ENCODE results near the gene ADAMTS17.

Gene ADAMTS17

DNA sequence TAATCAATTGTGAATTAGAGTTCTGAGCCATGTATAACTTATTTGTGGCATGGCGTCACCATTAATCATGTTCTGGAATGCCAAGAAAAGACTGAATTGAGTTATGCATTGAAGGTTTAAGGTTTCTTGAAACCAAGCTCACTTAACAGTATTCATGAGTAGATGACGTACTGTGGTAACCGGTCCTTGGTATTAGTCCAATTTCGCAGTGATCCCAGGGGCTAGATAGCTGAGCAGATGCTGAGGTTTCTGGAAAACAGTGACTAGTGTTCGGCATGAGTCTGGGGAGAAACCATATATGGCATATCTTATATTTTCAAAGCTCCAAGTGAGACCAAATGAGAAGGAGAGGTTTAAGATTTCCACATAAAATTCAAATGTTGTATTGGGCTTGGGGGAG is 390.3 kb downstream of the ADAMTS17 start:
- TF ChIP-seq ZBTB7A (IDR thresholded peaks at IDR 0.05; ENCODE audit: low read depth) = no peak
- no peak for TF ChIP-seq TCF12 (IDR thresholded peaks at IDR 0.05; ENCODE audit: low read depth)
- TF ChIP-seq, protein P1, sequence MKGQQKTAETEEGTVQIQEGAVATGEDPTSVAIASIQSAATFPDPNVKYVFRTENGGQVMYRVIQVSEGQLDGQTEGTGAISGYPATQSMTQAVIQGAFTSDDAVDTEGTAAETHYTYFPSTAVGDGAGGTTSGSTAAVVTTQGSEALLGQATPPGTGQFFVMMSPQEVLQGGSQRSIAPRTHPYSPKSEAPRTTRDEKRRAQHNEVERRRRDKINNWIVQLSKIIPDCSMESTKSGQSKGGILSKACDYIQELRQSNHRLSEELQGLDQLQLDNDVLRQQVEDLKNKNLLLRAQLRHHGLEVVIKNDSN (IDR thresholded peaks at IDR 0.05) = no peak
- TF ChIP-seq RAD21 (IDR thresholded peaks at IDR 0.05; ENCODE audit: low read depth) = no peak
- no peak for TF ChIP-seq CEBPB (IDR thresholded peaks at IDR 0.05)
- TF ChIP-seq, protein P2, sequence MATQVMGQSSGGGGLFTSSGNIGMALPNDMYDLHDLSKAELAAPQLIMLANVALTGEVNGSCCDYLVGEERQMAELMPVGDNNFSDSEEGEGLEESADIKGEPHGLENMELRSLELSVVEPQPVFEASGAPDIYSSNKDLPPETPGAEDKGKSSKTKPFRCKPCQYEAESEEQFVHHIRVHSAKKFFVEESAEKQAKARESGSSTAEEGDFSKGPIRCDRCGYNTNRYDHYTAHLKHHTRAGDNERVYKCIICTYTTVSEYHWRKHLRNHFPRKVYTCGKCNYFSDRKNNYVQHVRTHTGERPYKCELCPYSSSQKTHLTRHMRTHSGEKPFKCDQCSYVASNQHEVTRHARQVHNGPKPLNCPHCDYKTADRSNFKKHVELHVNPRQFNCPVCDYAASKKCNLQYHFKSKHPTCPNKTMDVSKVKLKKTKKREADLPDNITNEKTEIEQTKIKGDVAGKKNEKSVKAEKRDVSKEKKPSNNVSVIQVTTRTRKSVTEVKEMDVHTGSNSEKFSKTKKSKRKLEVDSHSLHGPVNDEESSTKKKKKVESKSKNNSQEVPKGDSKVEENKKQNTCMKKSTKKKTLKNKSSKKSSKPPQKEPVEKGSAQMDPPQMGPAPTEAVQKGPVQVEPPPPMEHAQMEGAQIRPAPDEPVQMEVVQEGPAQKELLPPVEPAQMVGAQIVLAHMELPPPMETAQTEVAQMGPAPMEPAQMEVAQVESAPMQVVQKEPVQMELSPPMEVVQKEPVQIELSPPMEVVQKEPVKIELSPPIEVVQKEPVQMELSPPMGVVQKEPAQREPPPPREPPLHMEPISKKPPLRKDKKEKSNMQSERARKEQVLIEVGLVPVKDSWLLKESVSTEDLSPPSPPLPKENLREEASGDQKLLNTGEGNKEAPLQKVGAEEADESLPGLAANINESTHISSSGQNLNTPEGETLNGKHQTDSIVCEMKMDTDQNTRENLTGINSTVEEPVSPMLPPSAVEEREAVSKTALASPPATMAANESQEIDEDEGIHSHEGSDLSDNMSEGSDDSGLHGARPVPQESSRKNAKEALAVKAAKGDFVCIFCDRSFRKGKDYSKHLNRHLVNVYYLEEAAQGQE (IDR thresholded peaks at IDR 0.05; ENCODE audit: low read depth) = no peak
- no peak for TF ChIP-seq EP300 (IDR thresholded peaks at IDR 0.05; ENCODE audit: borderline replicate concordance)
- TF ChIP-seq, protein P3, sequence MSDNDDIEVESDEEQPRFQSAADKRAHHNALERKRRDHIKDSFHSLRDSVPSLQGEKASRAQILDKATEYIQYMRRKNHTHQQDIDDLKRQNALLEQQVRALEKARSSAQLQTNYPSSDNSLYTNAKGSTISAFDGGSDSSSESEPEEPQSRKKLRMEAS (IDR thresholded peaks at IDR 0.05) = no peak

DNA sequence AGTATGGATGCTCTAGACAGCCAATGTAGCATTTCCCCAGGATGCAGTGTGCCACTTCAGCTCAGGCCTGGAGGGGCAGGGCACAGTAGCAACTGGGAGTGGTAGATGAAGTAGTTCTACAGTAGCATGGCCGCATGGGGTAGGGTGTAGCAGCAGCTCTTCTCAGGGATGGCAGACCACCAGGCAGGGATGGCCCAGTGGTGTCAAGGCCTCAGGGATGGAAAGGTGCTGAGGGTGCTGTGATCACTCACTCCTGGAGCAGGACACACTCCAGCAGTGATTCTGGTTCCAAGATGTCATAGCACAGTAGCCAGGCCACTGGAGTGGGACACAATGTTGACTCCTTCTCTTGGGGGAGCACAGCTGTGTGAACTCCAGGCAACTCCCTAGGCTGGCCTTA is 397.6 kb downstream of the ADAMTS17 start:
- TF ChIP-seq ZBTB7A (IDR thresholded peaks at IDR 0.05; ENCODE audit: low read depth) (no peak), TCF12 (IDR thresholded peaks at IDR 0.05; ENCODE audit: low read depth) (no peak), RAD21 (IDR thresholded peaks at IDR 0.05; ENCODE audit: low read depth) (no peak)

DNA sequence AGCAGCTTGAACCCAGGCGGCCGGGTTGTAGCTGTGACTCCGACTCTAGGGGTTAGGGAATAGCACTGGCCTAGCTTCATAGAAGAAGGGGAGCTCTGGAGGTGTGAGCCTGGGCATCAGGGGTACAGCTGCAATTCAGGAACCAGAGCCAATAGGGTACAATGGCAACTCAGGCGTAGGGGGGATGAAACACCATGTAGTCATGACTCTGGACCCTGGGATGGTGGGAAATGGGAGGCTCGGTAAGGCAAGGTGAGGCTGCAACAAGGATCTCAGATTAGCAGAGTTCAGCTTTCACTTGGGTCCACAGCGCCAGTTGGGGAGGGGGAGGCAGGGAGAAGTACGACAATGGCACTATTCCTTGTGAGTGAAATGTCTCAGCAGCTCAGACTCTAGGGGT is 398.3 kb downstream of the ADAMTS17 start:
- TF ChIP-seq EP300 (IDR thresholded peaks at IDR 0.05; ENCODE audit: borderline replicate concordance) = no peak

DNA sequence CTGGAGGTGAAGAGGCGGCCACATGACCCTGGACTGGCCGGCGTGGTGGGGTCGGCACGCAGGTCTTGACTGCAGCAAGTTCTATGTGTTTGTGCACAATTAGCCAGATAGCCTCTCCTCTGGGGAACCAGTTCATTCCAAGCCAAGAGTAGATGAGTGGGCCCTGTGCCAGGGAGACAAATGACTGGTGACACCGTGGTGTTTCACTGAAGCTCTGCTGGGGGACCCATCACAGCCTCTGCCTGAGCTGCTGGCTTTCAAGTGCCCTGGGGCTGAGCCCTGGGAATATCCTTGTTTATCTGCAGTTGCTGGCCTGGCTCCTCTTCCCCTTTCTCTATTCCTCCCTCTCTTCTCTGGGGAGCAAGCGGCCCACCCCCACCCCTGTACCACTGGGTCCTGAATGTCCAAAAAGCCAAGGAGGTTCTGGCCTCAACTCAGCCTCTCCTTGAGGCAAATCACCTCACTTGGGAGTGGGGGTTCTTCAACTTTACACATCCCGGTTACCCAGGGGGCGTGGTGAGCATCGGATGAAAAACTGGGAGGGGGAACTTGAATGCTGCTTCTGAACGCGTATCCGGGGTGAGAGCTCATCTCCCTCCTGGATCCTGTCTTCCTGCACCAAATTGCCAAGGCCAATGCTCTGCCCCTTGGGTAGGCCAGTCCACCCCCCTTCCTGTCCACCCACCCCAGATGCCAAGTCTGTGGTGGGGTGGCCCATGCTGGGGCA is 408.9 kb downstream of the ADAMTS17 start:
- TF ChIP-seq NFIC (IDR thresholded peaks at IDR 0.05) = no peak
- no peak for TF ChIP-seq EGR1 (IDR thresholded peaks at IDR 0.05)
- TF ChIP-seq TEAD4 (IDR thresholded peaks at IDR 0.05) = no peak
- TF ChIP-seq RAD21 (IDR thresholded peaks at IDR 0.05; ENCODE audit: low read depth) = no peak
- no peak for TF ChIP-seq YY1 (IDR thresholded peaks at IDR 0.05; ENCODE audit: low read depth)
- TF ChIP-seq, protein P1 (IDR thresholded peaks at IDR 0.05) = no peak
- TF ChIP-seq EP300 (IDR thresholded peaks at IDR 0.05; ENCODE audit: borderline replicate concordance) = no peak
- TF ChIP-seq TCF12 (IDR thresholded peaks at IDR 0.05; ENCODE audit: low read depth) = no peak
- TF ChIP-seq CEBPB (IDR thresholded peaks at IDR 0.05) = no peak
- TF ChIP-seq ZBTB7A (IDR thresholded peaks at IDR 0.05; ENCODE audit: low read depth) = no peak
- TF ChIP-seq, protein P2 (IDR thresholded peaks at IDR 0.05; ENCODE audit: low read depth) = no peak
- TF ChIP-seq, protein P3 (IDR thresholded peaks at IDR 0.05) = no peak
- no peak for TF ChIP-seq TAF1 (IDR thresholded peaks at IDR 0.05; ENCODE audit: low read depth)
- TF ChIP-seq FOXM1 (IDR thresholded peaks at IDR 0.05; ENCODE audit: borderline replicate concordance, low read depth) = no peak
- TF ChIP-seq CREB1 (IDR thresholded peaks at IDR 0.05; ENCODE audit: low read depth) = no peak

DNA sequence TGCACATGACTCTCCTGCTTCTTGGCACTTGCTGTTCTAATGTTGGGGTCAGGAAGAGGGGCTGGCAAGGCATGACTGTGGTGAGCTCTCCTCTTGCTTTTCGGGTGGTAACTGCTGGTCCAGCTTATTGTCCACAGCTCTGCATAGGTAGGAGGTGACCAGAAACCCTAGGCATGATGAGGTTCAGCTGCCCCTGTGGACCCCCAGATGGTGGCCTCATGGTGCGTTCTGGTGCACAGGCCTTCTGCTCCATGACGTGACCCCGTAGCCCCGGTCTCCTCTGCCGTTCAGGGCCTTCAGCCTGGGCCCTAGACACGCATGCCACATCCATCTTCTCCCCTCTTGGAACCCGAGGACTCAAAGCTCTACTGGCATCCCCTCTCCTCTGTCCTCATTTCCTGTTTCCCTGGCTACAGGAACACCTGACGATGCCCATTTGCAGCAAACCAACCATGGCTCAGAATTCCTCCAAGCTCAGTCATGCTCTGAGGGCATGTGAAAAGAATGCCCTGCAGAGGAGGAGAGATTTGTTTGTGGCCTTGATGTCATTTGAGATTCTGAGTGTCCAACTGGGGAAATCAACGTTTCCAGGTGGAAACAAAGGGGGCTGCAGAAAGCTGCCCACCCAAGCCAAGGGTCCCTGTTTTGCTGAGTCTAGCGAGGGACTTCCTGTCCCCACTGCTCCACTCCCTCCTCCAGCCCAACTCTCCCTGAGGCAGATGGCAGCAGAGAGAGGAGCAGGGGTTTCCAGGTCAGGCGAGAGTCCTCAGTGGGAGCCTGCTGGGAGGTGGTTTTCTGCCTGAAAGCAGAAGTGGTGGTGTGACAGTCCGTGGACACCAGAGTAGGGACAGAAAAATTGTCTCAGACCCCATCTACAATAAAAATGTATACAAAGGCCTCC is 409.8 kb downstream of the ADAMTS17 start:
- no peak for TF ChIP-seq CREB1 (IDR thresholded peaks at IDR 0.05; ENCODE audit: low read depth)
- no peak for TF ChIP-seq CEBPB (IDR thresholded peaks at IDR 0.05)

DNA sequence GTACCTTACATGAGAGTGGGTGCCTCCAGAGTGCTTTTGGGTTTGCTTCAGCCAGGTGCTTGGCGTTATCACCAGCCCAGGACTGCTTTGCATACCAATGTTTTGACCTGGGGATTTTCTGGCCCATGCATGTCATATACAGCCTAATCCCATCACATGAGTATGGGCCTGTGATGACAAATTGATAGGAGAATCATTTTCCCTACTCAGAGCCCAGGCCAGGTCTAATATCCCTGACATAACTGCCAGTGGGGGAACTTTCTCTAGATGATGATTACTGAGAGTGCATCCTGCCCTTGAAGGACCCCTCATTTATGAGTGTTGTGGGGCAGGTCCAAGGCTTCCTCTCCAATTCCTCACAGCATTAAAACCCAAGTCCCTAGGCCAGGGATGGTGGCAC is 411.1 kb downstream of the ADAMTS17 start:
- no peak for TF ChIP-seq ZBTB7A (IDR thresholded peaks at IDR 0.05; ENCODE audit: low read depth)

Data from Ishikawa (cell line).